Epithelial cell of proximal tubule (primary cell): ENCODE results near the gene AEBP1. TPM values are rescaled to one million over a fixed set of nuclear protein-coding genes. Genes with fewer than 3 reads are reported as not detected.
"Not testable (repeated sequence)": the region's sequence is repeated elsewhere in the genome, so short reads cannot be mapped to it uniquely, and the experiment has no call there.

Experiments used
- DNase-seq: peaks from one replicate; pipeline ENCODE4 v3.0.0-alpha.2; 2011; ENCODE audit warnings: low read depth
- H3K4me3 ChIP-seq: 2 replicates; pipeline ENCODE4 v1.5.1; 2011; ENCODE audit warnings: low read depth, mild to moderate bottlenecking, low read length
- total RNA-seq: library from RNA; depleted of rRNA; stranded (reverse); fragments of >200 nt; gene quantifications from 2 replicates; pipeline ENCODE4 v1.2.3, GENCODE V29; 2015
- TF ChIP-seq, protein P1 (sequence below): conservative IDR thresholded peaks from 2 replicates; pipeline ENCODE4 v1.5.1; 2012; ENCODE audit warnings: low read depth, mild to moderate bottlenecking, low read length

AEBP1 gene
- total RNA-seq, 1 donor from 2014 or later = 78.4 TPM

DNA sequence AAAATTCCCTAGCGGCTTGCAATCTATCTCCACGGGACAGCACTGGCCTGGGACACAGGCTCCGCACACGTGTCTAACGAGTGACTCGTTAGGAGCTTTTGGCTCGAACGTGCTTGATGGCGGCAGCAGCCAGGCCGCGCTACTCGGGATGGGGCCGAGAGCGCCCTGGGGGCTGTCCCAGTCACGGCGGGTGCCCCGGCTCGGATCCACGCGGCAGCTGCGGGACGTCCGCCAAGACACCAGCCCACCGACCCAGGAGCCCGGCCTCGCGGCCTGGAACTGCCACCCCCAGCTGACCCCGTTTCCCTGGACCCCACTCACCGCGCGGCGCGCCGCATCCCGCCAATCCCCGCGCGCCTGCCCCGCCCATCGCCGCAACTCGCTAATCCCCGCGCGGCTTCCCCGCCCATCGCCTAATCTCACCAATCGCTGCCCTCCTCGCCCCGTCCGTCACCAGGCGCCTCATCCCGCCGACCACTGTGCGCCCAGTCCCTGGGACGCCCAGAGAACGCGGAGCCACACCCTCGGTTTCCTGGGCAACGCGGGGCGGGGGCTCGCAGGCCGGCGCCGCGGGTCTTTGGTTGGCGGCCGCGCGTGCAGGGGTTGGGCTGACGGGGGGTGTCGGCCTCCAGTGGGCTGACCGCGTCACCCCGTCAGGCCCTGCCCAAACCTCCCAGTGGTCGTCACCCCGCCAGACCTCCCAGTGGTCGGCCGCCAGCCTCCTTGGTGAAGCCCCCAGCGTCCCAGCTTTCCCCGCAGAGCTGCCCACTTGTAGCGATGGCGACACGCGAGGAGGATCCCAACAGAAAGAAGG lies 19.3 kb downstream of the AEBP1 start, which contains the start of gene POLD2:
Gene POLD2 (minus strand): TSS at position 359 of the 814 bp plus-strand sequence. CDS start 1,495 bp downstream, outside the sequence.
- TF ChIP-seq, protein P1, sequence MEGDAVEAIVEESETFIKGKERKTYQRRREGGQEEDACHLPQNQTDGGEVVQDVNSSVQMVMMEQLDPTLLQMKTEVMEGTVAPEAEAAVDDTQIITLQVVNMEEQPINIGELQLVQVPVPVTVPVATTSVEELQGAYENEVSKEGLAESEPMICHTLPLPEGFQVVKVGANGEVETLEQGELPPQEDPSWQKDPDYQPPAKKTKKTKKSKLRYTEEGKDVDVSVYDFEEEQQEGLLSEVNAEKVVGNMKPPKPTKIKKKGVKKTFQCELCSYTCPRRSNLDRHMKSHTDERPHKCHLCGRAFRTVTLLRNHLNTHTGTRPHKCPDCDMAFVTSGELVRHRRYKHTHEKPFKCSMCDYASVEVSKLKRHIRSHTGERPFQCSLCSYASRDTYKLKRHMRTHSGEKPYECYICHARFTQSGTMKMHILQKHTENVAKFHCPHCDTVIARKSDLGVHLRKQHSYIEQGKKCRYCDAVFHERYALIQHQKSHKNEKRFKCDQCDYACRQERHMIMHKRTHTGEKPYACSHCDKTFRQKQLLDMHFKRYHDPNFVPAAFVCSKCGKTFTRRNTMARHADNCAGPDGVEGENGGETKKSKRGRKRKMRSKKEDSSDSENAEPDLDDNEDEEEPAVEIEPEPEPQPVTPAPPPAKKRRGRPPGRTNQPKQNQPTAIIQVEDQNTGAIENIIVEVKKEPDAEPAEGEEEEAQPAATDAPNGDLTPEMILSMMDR = no peak
- peak within 1 kb of the TSS; percentile 94 for H3K4me3 ChIP-seq
- no peak for DNase-seq

DNA sequence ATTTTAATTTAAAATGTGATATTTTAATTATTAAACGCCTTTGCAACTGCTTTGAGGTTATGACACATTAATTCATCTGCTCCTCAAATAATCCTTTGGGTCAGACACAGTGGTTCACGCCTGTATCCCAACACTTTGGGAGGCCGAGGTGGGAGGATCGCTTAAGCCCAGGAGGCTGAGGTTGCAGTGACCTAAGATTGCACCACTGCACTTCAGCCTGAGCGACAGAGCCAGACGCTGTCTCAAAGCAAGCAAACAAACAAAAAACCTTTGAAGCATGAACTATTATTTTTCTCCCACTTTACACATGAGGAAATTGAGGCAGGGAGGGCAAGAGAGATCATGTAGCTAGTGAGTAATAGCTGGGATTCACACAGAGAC lies 20.7 kb downstream of the AEBP1 start:
- no peak overlapping the region for H3K4me3 ChIP-seq
- TF ChIP-seq, protein P1 = no peak
- DNase-seq = no peak

DNA sequence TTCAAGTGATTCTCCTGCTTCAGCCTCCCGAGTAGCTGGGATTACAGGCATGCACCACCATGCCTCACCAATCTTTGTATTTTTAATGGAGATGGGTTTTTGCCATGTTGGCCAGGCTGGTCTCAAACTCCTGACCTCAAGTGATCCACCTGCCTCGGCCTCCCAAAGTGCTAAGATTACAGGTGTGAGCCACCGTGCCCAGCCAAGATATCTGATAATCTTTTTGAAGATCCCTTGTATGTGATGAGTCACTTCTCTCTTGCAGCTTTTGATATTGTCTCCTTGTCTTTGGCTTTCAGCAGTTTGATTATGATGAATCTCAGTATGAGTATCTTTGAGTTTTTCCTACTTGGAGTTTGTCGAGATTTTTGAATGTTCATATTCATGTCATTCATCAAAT lies 22.4 kb downstream of the AEBP1 start:
- H3K4me3 ChIP-seq, DNase-seq: not testable (repeated sequence)

DNA sequence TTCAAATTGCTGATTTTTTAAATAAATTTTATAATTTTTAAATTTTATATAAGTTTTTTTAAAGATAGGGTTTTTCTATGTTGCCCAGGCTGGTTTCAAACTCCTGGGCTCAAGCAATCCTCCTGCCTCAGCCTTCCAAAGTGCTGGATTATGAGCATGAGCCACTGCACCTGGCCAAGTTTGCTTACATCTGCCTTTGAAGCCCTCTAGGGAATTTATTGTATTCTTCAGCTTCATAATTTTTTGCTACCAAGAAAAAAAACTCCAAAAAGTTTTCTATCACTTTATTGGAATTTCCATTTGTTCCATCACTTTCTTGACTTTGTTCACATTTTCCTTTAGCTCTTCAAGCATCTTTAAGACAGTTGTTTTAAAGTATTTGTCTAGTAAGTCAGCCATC lies 23.0 kb downstream of the AEBP1 start:
- DNase-seq = no peak
- TF ChIP-seq, protein P1 = no peak
- H3K4me3 ChIP-seq = no peak overlapping the region

DNA sequence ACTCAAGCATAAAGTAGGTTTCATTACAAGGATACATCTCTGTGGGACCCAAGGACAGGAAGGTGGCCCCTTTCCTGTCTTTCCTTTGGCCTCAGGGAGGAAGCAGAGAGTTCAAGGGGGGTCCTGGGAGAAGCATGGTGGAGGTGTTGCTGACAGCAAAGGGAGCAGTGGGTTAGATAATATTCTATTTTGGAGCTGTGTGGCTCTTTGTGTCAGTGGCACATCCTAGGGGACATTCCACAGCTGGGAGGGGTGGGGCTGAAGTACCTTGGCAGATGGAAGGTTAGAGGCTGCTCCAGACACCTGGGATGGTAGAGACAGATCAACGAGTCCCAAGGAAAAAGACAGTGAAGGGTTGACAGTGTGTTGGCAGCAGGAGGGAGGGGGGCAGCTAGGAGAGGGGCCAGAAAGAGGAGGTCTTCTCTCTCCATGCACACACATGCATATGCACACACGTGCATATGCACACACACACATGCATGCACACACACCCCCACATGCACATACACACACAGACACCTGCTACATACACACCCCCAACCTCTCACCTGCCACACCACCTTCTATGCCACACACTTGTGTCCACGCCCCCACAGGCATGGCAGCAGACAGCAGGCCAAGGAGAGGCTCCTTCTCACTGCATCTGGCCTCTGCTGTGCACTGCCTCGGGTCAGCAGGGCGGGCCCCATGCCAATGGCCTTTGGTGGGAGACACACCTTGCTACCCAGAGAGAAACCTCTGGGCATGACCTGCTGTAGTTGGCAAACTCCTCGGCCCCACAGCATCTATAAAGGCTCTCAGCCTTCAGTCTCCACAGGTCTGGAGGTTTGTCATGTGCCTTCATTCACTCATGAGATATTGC lies 24.8 kb downstream of the AEBP1 start:
- TF ChIP-seq, protein P1 = no peak
- no peak overlapping the region for H3K4me3 ChIP-seq
- no peak for DNase-seq

DNA sequence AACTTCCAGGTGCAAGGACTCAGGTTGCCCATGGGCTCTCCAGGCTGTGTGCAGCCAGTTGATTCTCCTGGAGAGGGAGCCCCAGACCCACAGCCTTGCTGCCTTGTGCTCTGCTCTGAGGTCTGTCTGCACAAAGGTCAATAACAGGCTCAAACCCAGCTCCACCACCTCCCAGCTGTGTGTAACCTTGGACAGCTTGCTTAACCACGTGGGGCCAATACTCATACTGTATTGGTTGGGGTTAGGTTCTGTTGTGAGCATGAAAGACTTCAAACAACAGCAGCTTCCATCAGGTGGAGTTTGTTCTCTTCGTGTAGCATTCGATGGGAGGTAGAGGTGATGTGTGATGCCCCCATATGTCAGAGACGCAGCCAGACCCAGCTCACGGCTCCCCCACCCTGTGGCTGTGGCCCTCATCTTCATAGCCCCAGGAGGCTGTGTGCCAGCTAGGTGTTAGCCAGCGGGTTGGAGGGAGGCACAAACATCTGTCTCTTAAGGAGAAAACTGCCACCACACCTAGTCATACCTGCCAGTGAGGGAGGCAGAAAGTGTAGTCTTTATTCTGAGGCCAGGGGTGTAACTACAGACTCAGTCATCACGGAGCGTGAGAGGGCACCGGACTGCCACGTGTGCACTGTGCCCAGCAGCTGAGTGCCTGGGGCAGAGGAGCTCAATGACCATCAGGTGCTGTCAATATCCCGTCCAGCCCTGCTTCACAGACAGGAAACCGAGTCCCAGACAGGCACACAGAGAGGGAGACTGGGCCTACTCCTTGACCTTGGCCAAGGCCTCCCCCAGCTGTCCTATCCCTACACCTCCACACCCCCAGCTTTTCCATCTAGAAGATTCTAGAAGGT lies 27.3 kb downstream of the AEBP1 start:
- H3K4me3 ChIP-seq = no peak overlapping the region
- TF ChIP-seq, protein P1 = peak; percentile 71
- DNase-seq = no peak
